Muscle of leg (tissue), 11 donors: ENCODE results near the gene TUBD1. TPM values are rescaled to one million over a fixed set of nuclear protein-coding genes. Genes with fewer than 3 reads are reported as not detected.

Source experiments
- DNase-seq: peaks from one replicate; pipeline ENCODE4 v3.0.0; 2013
- H3K27ac ChIP-seq: one replicate; pipeline ENCODE4 v1.5.1; 2013; ENCODE audit warnings: mild to moderate bottlenecking, low read length, control low read depth
- H3K27me3 ChIP-seq: one replicate; pipeline ENCODE4 v1.6.1; 2013; ENCODE audit warnings: low read length; ENCODE audit not compliant: control insufficient read depth, insufficient read depth
- H3K36me3 ChIP-seq: one replicate; pipeline ENCODE4 v1.6.1; 2013; ENCODE audit warnings: low read length; ENCODE audit not compliant: control insufficient read depth, insufficient read depth
- H3K4me1 ChIP-seq: one replicate; pipeline ENCODE4 v1.6.1; 2013; ENCODE audit warnings: low read length; ENCODE audit not compliant: control insufficient read depth, insufficient read depth
- H3K4me3 ChIP-seq: one replicate; pipeline ENCODE4 v1.5.1; 2013; ENCODE audit warnings: low read length, control low read depth
- H3K9me3 ChIP-seq: replicated peaks from 2 replicates; pipeline ENCODE4 v1.6.1; 2013; ENCODE audit warnings: low read depth, low read length; ENCODE audit not compliant: control insufficient read depth
- WGBS: methylation state at CpG from one replicate; pipeline ENCODE4 v1.1.5; 2013; ENCODE audit warnings: missing lambda C conversion rate; ENCODE audit not compliant: insufficient coverage; 5-methylcytosine and 5-hydroxymethylcytosine counted together
- polyA plus RNA-seq, 8 donors: library from polyadenylated mRNA; unstranded; fragments of 120-200 nt; gene quantifications; one replicate each; pipeline versions ENCODE4 v1.2.1 to v1.2.3, GENCODE V29; 2013; ENCODE audit warnings: inconsistent platforms in 1 of 8, low replicate concordance in 1 of 8; ENCODE audit not compliant: insufficient read length in 8 of 8, insufficient read depth in 1 of 8
- total RNA-seq: library from RNA; stranded (reverse); fragments of 120-200 nt; gene quantifications from one replicate; pipeline ENCODE4 v1.2.4, GENCODE V29; 2013

Gene TUBD1
- total and polyA plus RNA-seq, 9 donors = 7.2 to 12.4 (median 9.9) TPM

- Histone ChIP-seq H3K4me1 (no peaks in the 10 kb centered on the region), H3K4me3 (no peak overlapping the region), H3K27ac (no peak overlapping the region), H3K9me3 (no peaks in the 10 kb centered on the region), H3K27me3 (no peaks in the 10 kb centered on the region), H3K36me3 (peaks cover 4% of the 10 kb centered on the region)
- WGBS = 60% methylated on average over 1 of the region's 3 CpGs
- no peak for DNase-seq
These were observed 14.7 kb upstream of the TUBD1 start for GRCh38 chr17:59907467-59907866.

- H3K27me3 ChIP-seq = no peaks in the 10 kb centered on the region
- no peak for DNase-seq
- WGBS = no CpG with 5 or more reads among the region's 2 CpGs
- peaks cover 3% of the 10 kb centered on the region for H3K36me3 ChIP-seq
- no peaks in the 10 kb centered on the region for H3K4me1 ChIP-seq
- H3K27ac ChIP-seq = no peak overlapping the region
- no peaks in the 10 kb centered on the region for H3K9me3 ChIP-seq
- no peak overlapping the region for H3K4me3 ChIP-seq
These were observed 10.7 kb upstream of the TUBD1 start for GRCh38 chr17:59903455-59903854.

- WGBS = 94% methylated on average over 6 of the region's 8 CpGs
- DNase-seq = no peak
These were observed 8.9 kb upstream of the TUBD1 start for GRCh38 chr17:59901604-59902003.

GRCh38 chr17:59899099-59899498, 6.4 kb upstream of the TUBD1 start:
- no peak overlapping the region for H3K4me3 ChIP-seq
- no peak overlapping the region for H3K27ac ChIP-seq
- peaks cover 9% of the 10 kb centered on the region for H3K4me1 ChIP-seq
- no peaks in the 10 kb centered on the region for H3K27me3 ChIP-seq
- WGBS = 86% methylated on average over 3 of the region's 5 CpGs
- DNase-seq = no peak
- H3K36me3 ChIP-seq = peaks cover 3% of the 10 kb centered on the region
- no peaks in the 10 kb centered on the region for H3K9me3 ChIP-seq

More at GRCh38 chr17:59901604-59902003, 8.9 kb upstream of the TUBD1 start:
- Histone ChIP-seq H3K9me3 (no peaks in the 10 kb centered on the region), H3K4me3 (no peak overlapping the region), H3K36me3 (peaks cover 3% of the 10 kb centered on the region), H3K4me1 (no peaks in the 10 kb centered on the region), H3K27me3 (no peaks in the 10 kb centered on the region), H3K27ac (no peak overlapping the region)

- Histone ChIP-seq H3K27me3 (no peaks in the 10 kb centered on the region), H3K4me1 (peaks cover 11% of the 10 kb centered on the region), H3K27ac (no peak overlapping the region), H3K4me3 (no peak overlapping the region), H3K36me3 (peaks cover 3% of the 10 kb centered on the region), H3K9me3 (no peaks in the 10 kb centered on the region)
- WGBS = no CpG with 5 or more reads among the region's 4 CpGs
- DNase-seq = no peak
These were observed 4.3 kb upstream of the TUBD1 start for GRCh38 chr17:59897090-59897489.

GRCh38 chr17:59893676-59894100, 945 bp upstream of the TUBD1 start:
- Histone ChIP-seq H3K27ac (peak overlapping the region; percentile 96), H3K27me3 (no peaks in the 10 kb centered on the region), H3K4me1 (peaks cover 15% of the 10 kb centered on the region), H3K4me3 (peak overlapping the region; percentile 92), H3K36me3 (peaks cover 9% of the 10 kb centered on the region), H3K9me3 (no peaks in the 10 kb centered on the region)
- 0% methylated on average over 3 of the region's 11 CpGs for WGBS
- peak; percentile 81 for DNase-seq

- WGBS = 12% methylated on average over 9 of the region's 25 CpGs
- H3K4me3 ChIP-seq = peak overlapping the region; percentile 92
- peak overlapping the region; percentile 80 for H3K27ac ChIP-seq
These were observed 356 bp downstream of the TUBD1 start for GRCh38 chr17:59892251-59892923.

GRCh38 chr17:59890720-59891119, 2.0 kb downstream of the TUBD1 start:
- Histone ChIP-seq H3K27me3 (no peaks in the 10 kb centered on the region), H3K27ac (no peak overlapping the region), H3K4me1 (peaks cover 15% of the 10 kb centered on the region), H3K36me3 (peaks cover 20% of the 10 kb centered on the region), H3K4me3 (no peak overlapping the region), H3K9me3 (no peaks in the 10 kb centered on the region)
- DNase-seq = no peak
- no CpG with 5 or more reads among the region's 2 CpGs for WGBS

More at GRCh38 chr17:59892251-59892923, 356 bp downstream of the TUBD1 start:
- Histone ChIP-seq H3K36me3 (peaks cover 19% of the 10 kb centered on the region), H3K4me1 (peaks cover 15% of the 10 kb centered on the region), H3K27me3 (no peaks in the 10 kb centered on the region), H3K9me3 (no peaks in the 10 kb centered on the region)
- DNase-seq = no peak

GRCh38 chr17:59888145-59888750, 4.5 kb downstream of the TUBD1 start:
- peaks cover 31% of the 10 kb centered on the region for H3K36me3 ChIP-seq
- WGBS = 96% methylated on average over 7 of the region's 8 CpGs
- DNase-seq = no peak

GRCh38 chr17:59884861-59885260, 7.9 kb downstream of the TUBD1 start:
- peaks cover 3% of the 10 kb centered on the region for H3K4me1 ChIP-seq
- H3K9me3 ChIP-seq = no peaks in the 10 kb centered on the region
- H3K4me3 ChIP-seq = no peak overlapping the region
- DNase-seq = no peak
- no peak overlapping the region for H3K27ac ChIP-seq
- WGBS = 92% methylated on average over 7 of the region's 9 CpGs
- no peaks in the 10 kb centered on the region for H3K27me3 ChIP-seq
- peaks cover 26% of the 10 kb centered on the region for H3K36me3 ChIP-seq

More at GRCh38 chr17:59888145-59888750, 4.5 kb downstream of the TUBD1 start:
- no peaks in the 10 kb centered on the region for H3K9me3 ChIP-seq
- no peak overlapping the region for H3K4me3 ChIP-seq
- no peaks in the 10 kb centered on the region for H3K27me3 ChIP-seq
- peaks cover 9% of the 10 kb centered on the region for H3K4me1 ChIP-seq
- H3K27ac ChIP-seq = no peak overlapping the region
